T-helper 1 cell treated with Interleukin-12 subunit alpha and Interleukin-12 subunit beta and Interleukin-4 antibody, amounts not matched to agents 30 ng/mL and 1 ng/mL, for 36 hours (primary cell): ENCODE data around the gene HAPLN3. TPM values are rescaled to one million over a fixed set of nuclear protein-coding genes. Genes with fewer than 3 reads are reported as not detected.

ENCODE experiments used
- intact Hi-C: fragments of 100-400 bp; cut with micrococcal nuclease; formaldehyde crosslinking; loops from one replicate; pipeline ENCODE4 v1.15.1; 2024
- total RNA-seq: library from RNA; stranded (reverse); gene quantifications from 2 replicates; pipeline ENCODE4 v1.2.3, GENCODE V29; 2022

The HAPLN3 gene
- total RNA-seq, 1 donor from 2014 or later: 191 TPM

GRCh38 chr15:88897456-88898194 is 2.3 kb upstream of the HAPLN3 start:
- intact Hi-C loops: loop anchor here (1.0 to 10.0 kb wide), 6 partner anchors 16 to 677 kb away; partner anchors contain the start of genes ABHD2, DET1, MFGE8 and TICRR

GRCh38 chr15:88897142-88897455 is 1.8 kb upstream of the HAPLN3 start:
- intact Hi-C loops: loop anchor here (1.0 to 10.0 kb wide), 6 partner anchors 16 to 678 kb away; partner anchors contain the start of genes ABHD2, DET1, MFGE8 and TICRR

- intact Hi-C loops: loop anchor here (1.0 to 10.0 kb wide), 6 partner anchors 17 to 678 kb away; partner anchors contain the start of genes ABHD2, DET1, MFGE8 and TICRR
Measured at GRCh38 chr15:88896333-88897033, 1.1 kb upstream of the HAPLN3 start.

- intact Hi-C loops: loop anchor here (1.0 to 10.0 kb wide), 8 partner anchors 10 to 680 kb away; partner anchors contain the start of genes MRPL46, MRPS11 and TICRR
Measured at GRCh38 chr15:88894348-88894818, 961 bp downstream of the HAPLN3 start.

- intact Hi-C loops: loop anchor here (10.0 kb wide), 1 partner anchor 683 kb away; the partner anchor contains the start of gene TICRR
Measured at GRCh38 chr15:88891540-88892254, 3.6 kb downstream of the HAPLN3 start.

GRCh38 chr15:88890495-88890894 is 4.8 kb downstream of the HAPLN3 start:
- intact Hi-C loops: loop anchor here (10.0 kb wide), 1 partner anchor 684 kb away; the partner anchor contains the start of gene TICRR

- intact Hi-C loops: no loop called here
Measured at GRCh38 chr15:88888719-88889118, 6.6 kb downstream of the HAPLN3 start.

GRCh38 chr15:88887068-88887580 is 8.2 kb downstream of the HAPLN3 start:
- intact Hi-C loops: no loop called here

GRCh38 chr15:88882785-88883184 is 12.6 kb downstream of the HAPLN3 start:
- intact Hi-C loops: no loop called here

GRCh38 chr15:88881775-88882174 is 13.6 kb downstream of the HAPLN3 start:
- intact Hi-C loops: no loop called here

GRCh38 chr15:88880944-88881740 is 14.2 kb downstream of the HAPLN3 start:
- intact Hi-C loops: no loop called here

GRCh38 chr15:88878720-88879184 is 16.6 kb downstream of the HAPLN3 start:
- intact Hi-C loops: no loop called here

GRCh38 chr15:88877906-88878305 is 17.4 kb downstream of the HAPLN3 start:
- intact Hi-C loops: no loop called here

GRCh38 chr15:88877415-88877814 is 17.9 kb downstream of the HAPLN3 start:
- intact Hi-C loops: no loop called here

- intact Hi-C loops: no loop called here
Measured at GRCh38 chr15:88876573-88876972, 18.8 kb downstream of the HAPLN3 start.

GRCh38 chr15:88874684-88875083 is 20.7 kb downstream of the HAPLN3 start:
- intact Hi-C loops: no loop called here

GRCh38 chr15:88874275-88874674 is 21.1 kb downstream of the HAPLN3 start:
- intact Hi-C loops: no loop called here

- intact Hi-C loops: no loop called here
Measured at GRCh38 chr15:88873786-88874185, 21.6 kb downstream of the HAPLN3 start.

- intact Hi-C loops: no loop called here
Measured at GRCh38 chr15:88872706-88873105, 22.6 kb downstream of the HAPLN3 start.

GRCh38 chr15:88872106-88872505 is 23.2 kb downstream of the HAPLN3 start:
- intact Hi-C loops: no loop called here
